GM12891 (cell line): Measurements from ENCODE around the gene CDC42EP3.
A peak's percentile ranks its signal among the peaks of the same experiment; 100 is the strongest.

Experiments used
- PAX5 ChIP-seq: IDR thresholded peaks from 2 replicates; pipeline ENCODE4 v1.6.1; 2011; ENCODE audit warnings: low read length, moderate library complexity, mild to moderate bottlenecking; ENCODE audit not compliant: insufficient read depth, severe bottlenecking
- POLR2A ChIP-seq: IDR thresholded peaks from 2 replicates; pipeline ENCODE4 v1.6.1; 2011; ENCODE audit warnings: low read depth, low read length, control low read depth
- POLR2AphosphoS5 ChIP-seq: IDR thresholded peaks from 2 replicates; pipeline ENCODE4 v1.6.1; 2011; ENCODE audit warnings: low read depth, low read length, control low read depth
- POU2F2 ChIP-seq: IDR thresholded peaks from 2 replicates; pipeline ENCODE4 v1.6.1; 2011; ENCODE audit warnings: low read depth, mild to moderate bottlenecking, control low read depth, low read length, moderate library complexity
- SPI1 ChIP-seq: IDR thresholded peaks from 2 replicates; pipeline ENCODE4 v1.6.1; 2011; ENCODE audit warnings: low read depth, low read length, control low read depth
- TAF1 ChIP-seq: IDR thresholded peaks from 2 replicates; pipeline ENCODE4 v1.6.1; 2011; ENCODE audit warnings: low read depth, low read length, control low read depth

GRCh38 chr2:37625796-37626571 lies 45.5 kb downstream of the CDC42EP3 start:
- TF ChIP-seq TAF1 (peak; percentile 59; the same call in 1 of the 2 replicates), POLR2A (peak; percentile 69), PAX5 (no peak), POLR2AphosphoS5 (peak; percentile 67; the same call in 1 of the 2 replicates), SPI1 (peak; percentile 21; the same call in 1 of the 2 replicates), POU2F2 (peak; percentile 30; the same call in 1 of the 2 replicates)
